Activated naive CD8-positive, alpha-beta T cell treated with anti-CD3 and anti-CD28 coated beads, Interleukin-2, amount 10 ng/mL, durations not matched to agents 7 days and 5 days (primary cell): ENCODE measurements around the gene STKLD1. TPM values are rescaled to one million over a fixed set of nuclear protein-coding genes. Genes with fewer than 3 reads are reported as not detected.
"Not testable (repeated sequence)": the region's sequence is repeated elsewhere in the genome, so short reads cannot be mapped to it uniquely, and the experiment has no call there.

Experiments
- ATAC-seq: fragments of 150-1000 bp; cut with Tn5 transposase; one replicate; pipeline ENCODE4 v1.10.0; 2021; ENCODE audit warnings: low read depth, moderate library complexity
- POLR2A ChIA-PET: fragments of 350-600 bp; sonication (Branson Sonifier 250); formaldehyde crosslinking; loops from one replicate; lab custom pipeline; 2021; ENCODE audit warnings: antibody characterized with exemption; lab: Charles Lee
- DNase-seq: peaks from one replicate; pipeline ENCODE4 v3.0.0; 2021
- H3K27ac Mint-ChIP-seq: one replicate; pipeline ENCODE4 v1.8.0; 2022; ENCODE audit warnings: mild to moderate bottlenecking, mixed read lengths
- H3K27me3 Mint-ChIP-seq: one replicate; pipeline ENCODE4 v1.8.0; 2022; ENCODE audit warnings: mild to moderate bottlenecking, moderate library complexity, mixed read lengths
- H3K36me3 Mint-ChIP-seq: one replicate; pipeline ENCODE4 v1.8.0; 2021; ENCODE audit warnings: mild to moderate bottlenecking, mixed read lengths
- H3K4me1 Mint-ChIP-seq: one replicate; pipeline ENCODE4 v1.8.0; 2021; ENCODE audit warnings: mixed read lengths
- H3K4me3 Mint-ChIP-seq: one replicate; pipeline ENCODE4 v1.8.0; 2022; ENCODE audit warnings: mild to moderate bottlenecking, moderate library complexity, mixed read lengths
- H3K9me3 Mint-ChIP-seq: one replicate; pipeline ENCODE4 v1.8.0; 2021; ENCODE audit warnings: mixed read lengths
- total RNA-seq, 2 experiments: library from RNA; stranded (reverse); gene quantifications; one replicate each; pipeline ENCODE4 v1.2.3, GENCODE V29; 2021

STKLD1 gene
- total RNA-seq, 2 experiments from 2014 or later: 0.17 to 0.91 TPM

DNA sequence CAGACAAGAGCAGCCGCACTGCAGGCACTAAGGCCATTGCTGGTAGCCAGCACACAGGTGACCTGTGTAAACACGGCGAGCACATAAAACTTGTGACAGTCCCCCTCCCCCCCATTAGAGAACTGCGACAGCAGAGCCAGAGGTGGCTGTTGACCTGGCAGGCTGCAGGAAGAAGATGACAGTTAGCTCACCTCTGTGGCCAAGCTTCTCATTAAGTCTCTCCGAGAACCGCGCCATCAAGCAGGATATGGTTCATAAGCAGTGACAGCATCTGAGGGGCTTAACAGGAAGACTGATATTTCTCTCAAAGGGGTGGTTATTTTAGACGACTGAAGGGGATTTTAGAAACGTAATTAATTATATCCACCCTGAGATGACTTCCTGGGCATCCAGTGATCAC, 5.5 kb upstream of the STKLD1 start:
- H3K27me3 Mint-ChIP-seq: no peaks in the 10 kb centered on the region
- H3K4me3 Mint-ChIP-seq: peak overlapping the region; percentile 82
- H3K36me3 Mint-ChIP-seq: peaks cover 42% of the 10 kb centered on the region
- peak; percentile 56 for DNase-seq
- peak overlapping the region; percentile 93 for H3K27ac Mint-ChIP-seq
- H3K9me3 Mint-ChIP-seq: no peaks in the 10 kb centered on the region
- H3K4me1 Mint-ChIP-seq: peaks cover 55% of the 10 kb centered on the region
- ATAC-seq: peak; percentile 73
- POLR2A ChIA-PET: interaction anchor here (0.6 to 7.1 kb wide), 10 partner anchors 8 to 340 kb away, joined by 3 to 162 read pairs (median 6); partner anchors contain the start of genes CACFD1, GTF3C5, MED22 and REXO4

DNA sequence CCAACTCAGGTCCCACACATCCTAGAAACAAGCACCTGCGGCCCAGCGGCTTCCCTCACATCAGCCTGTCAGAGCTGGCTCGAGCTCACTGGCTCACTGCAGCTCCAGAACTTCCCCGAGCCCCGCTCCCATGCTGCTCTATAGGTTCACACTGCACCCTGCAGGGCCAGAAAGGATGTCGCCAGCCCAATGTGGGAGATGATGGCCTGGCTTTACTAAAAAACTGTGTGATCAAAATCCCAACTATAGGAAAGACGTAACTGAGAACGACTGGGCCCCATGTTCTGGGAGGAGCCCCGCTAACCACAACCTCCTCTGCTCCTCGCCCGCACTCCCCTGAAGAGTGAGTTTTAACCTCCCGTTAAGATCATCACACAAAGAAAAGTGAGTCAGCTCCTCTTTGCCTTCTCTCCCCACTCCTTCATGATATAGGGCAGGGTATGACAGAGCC, 4.9 kb upstream of the STKLD1 start:
- Mint-ChIP-seq H3K27ac (peak overlapping the region; percentile 93), H3K9me3 (no peaks in the 10 kb centered on the region), H3K27me3 (no peaks in the 10 kb centered on the region), H3K4me1 (peaks cover 55% of the 10 kb centered on the region), H3K4me3 (peak overlapping the region; percentile 82), H3K36me3 (peaks cover 36% of the 10 kb centered on the region)
- ATAC-seq: peak; percentile 43
- POLR2A ChIA-PET: interaction anchor here (0.6 to 7.1 kb wide), 10 partner anchors 9 to 341 kb away, joined by 3 to 162 read pairs (median 6); partner anchors contain the start of genes CACFD1, GTF3C5, MED22 and REXO4
- peak; percentile 70 for DNase-seq

DNA sequence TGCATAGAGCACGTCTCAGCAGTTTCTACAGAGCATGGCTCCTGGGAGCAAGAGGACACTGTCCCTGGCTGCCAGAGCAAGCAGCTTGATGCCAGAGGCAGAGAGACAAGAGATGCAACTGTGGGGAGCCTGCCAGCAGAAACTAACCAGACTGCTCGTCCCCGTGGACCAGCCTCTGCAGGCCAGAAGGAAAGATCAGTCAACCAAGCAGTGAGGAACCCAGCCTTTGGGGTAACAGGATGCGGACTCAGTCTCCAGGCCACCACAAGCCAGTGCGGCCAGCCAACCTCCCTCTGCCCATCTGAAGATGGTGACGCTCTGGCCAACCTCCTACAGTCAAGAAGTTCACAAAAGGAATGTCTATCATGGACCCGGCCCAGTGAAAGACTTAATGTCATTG, 4.0 kb upstream of the STKLD1 start:
- peak overlapping the region; percentile 82 for H3K4me3 Mint-ChIP-seq
- no peaks in the 10 kb centered on the region for H3K9me3 Mint-ChIP-seq
- no peak for ATAC-seq
- H3K27ac Mint-ChIP-seq: peak overlapping the region; percentile 93
- no peaks in the 10 kb centered on the region for H3K27me3 Mint-ChIP-seq
- POLR2A ChIA-PET: interaction anchor here (0.6 to 7.1 kb wide), 3 partner anchors 15 to 36 kb away, joined by 3 to 162 read pairs (median 147); partner anchors contain the start of genes MED22, RPL7A, SURF1 and SURF2
- peaks cover 36% of the 10 kb centered on the region for H3K36me3 Mint-ChIP-seq
- peaks cover 57% of the 10 kb centered on the region for H3K4me1 Mint-ChIP-seq
- DNase-seq: no peak

DNA sequence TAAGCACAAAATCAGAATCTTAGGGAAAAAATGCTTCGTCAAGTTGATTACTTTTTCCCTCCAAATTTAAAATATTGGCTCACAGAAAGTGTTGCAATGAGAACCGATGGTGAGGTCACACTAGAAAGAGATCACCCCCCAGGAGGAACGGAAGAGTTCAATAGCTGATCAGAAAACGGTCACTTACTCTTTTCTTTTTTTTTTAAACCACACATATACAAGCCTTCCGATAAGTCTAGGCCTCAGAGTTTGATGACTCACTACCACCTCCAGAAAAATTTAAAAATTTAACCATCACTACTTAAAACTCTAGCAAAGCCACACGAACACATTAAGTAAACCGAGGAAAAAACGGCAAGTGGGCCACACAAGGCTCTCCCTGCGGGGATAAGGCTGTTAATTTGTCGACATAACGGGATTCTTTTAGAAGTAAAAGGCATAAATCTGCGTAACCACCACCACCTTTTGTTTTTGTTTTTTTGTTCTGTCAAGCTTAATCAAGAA, 1.5 kb upstream of the STKLD1 start:
- no peak for DNase-seq
- Mint-ChIP-seq H3K27ac (peak overlapping the region; percentile 99), H3K36me3 (peaks cover 24% of the 10 kb centered on the region), H3K4me1 (peaks cover 54% of the 10 kb centered on the region), H3K9me3 (no peaks in the 10 kb centered on the region), H3K4me3 (peak overlapping the region; percentile 95), H3K27me3 (peaks cover 3% of the 10 kb centered on the region)
- peak; percentile 16 for ATAC-seq
- POLR2A ChIA-PET: interaction anchor here (0.7 to 7.1 kb wide), 11 partner anchors 10 to 111 kb away, joined by 3 to 162 read pairs (median 7); partner anchors contain the start of genes MED22, REXO4, RPL7A and SURF1

DNA sequence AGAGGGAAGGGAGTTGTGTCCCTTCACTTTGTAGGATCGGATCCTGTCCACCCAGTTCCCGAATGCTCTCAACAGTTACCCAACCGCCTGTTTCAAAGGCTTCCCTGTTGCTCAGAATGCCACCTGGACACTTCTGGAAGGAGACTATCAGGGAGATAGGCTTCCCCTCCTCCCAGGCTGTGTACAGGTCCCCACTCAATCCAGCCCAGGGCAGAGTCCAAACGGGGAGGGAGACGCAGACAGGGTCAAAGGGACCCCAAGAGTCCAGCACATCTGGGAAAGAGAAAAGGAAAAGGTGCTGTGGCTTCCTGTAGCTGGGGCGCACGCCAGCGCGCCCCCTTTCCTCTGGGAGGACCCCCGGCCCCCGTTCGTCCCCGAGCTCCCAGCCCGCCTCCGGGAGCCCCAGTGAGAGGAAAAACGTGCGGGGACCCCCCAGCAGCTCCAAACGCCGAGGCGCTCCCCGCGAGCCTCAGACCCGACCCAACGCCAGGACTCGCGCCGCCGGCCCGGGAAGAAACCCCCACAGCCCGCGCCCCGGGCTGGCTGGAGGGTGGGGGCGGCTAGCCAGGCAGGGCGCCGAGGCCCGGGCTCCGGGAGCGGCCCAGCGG, 946 bp upstream of the STKLD1 start:
- POLR2A ChIA-PET: interaction anchor here (0.9 to 7.1 kb wide), 9 partner anchors 11 to 42 kb away, joined by 3 to 162 read pairs (median 7); partner anchors contain the start of genes MED22, REXO4, RPL7A and SURF1
- peaks cover 20% of the 10 kb centered on the region for H3K36me3 Mint-ChIP-seq
- H3K27me3 Mint-ChIP-seq: peaks cover 3% of the 10 kb centered on the region
- peaks cover 49% of the 10 kb centered on the region for H3K4me1 Mint-ChIP-seq
- H3K9me3 Mint-ChIP-seq: no peaks in the 10 kb centered on the region
- ATAC-seq: peak; percentile 3
- DNase-seq: no peak
- H3K27ac Mint-ChIP-seq: peak overlapping the region; percentile 99
- H3K4me3 Mint-ChIP-seq: peak overlapping the region; percentile 95

DNA sequence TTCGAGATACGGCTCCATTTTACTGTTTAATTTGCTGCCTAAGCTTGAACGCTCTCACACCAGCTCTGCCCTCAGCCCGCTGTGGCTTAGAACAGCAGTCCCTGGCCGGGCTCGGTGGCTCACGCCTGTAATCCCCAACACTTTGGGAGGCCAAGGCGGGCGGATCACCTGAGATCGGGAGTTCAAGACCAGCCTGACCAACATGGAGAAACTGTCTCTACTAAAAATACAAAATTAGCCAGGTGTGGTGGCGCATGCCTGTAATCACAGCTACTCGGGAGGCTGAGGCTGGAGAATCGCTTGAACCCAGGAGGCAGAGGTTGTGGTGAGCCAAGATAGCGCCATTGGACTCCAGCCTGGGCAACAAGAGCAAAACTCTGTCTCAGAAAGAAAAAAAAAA, 1.1 kb downstream of the STKLD1 start:
- Mint-ChIP-seq H3K4me1 (peaks cover 31% of the 10 kb centered on the region), H3K36me3 (peaks cover 14% of the 10 kb centered on the region), H3K4me3 (peak overlapping the region; percentile 61)
- H3K27ac Mint-ChIP-seq, DNase-seq, H3K9me3 Mint-ChIP-seq, H3K27me3 Mint-ChIP-seq, ATAC-seq: not testable (repeated sequence)
- POLR2A ChIA-PET: interaction anchor here (1.2 to 1.4 kb wide), 4 partner anchors 21 to 42 kb away, joined by 3 to 10 read pairs (median 6); partner anchors contain the start of genes MED22, RPL7A, SURF1 and SURF2

DNA sequence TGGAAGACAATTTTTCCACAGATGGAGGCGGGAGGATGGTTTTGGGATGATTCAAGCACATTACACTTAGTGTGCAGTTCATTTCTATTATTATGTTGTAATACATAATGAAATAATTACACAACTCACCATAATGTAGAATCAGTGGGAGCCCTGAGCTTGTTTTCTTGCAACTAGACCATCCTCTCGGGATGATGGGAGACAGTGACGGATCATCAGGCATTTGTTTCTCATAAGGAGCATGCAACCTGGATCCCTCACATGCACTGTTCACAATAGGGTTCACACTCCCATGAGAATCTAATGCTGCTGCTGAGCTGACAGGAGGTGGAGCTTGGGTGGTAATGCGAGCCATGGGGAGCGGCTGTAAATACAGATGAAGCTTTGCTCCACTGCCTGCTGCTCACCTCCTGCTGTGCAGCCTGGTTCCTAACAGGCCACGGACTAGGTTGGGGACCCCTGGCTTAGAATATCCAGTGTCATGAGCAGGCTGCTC, 1.6 kb downstream of the STKLD1 start:
- Mint-ChIP-seq H3K9me3 (no peaks in the 10 kb centered on the region), H3K36me3 (peaks cover 10% of the 10 kb centered on the region), H3K27me3 (peaks cover 3% of the 10 kb centered on the region), H3K4me3 (no peak overlapping the region), H3K4me1 (peaks cover 26% of the 10 kb centered on the region), H3K27ac (no peak overlapping the region)
- POLR2A ChIA-PET: no interaction called here
- DNase-seq (no peak), ATAC-seq (no peak)

DNA sequence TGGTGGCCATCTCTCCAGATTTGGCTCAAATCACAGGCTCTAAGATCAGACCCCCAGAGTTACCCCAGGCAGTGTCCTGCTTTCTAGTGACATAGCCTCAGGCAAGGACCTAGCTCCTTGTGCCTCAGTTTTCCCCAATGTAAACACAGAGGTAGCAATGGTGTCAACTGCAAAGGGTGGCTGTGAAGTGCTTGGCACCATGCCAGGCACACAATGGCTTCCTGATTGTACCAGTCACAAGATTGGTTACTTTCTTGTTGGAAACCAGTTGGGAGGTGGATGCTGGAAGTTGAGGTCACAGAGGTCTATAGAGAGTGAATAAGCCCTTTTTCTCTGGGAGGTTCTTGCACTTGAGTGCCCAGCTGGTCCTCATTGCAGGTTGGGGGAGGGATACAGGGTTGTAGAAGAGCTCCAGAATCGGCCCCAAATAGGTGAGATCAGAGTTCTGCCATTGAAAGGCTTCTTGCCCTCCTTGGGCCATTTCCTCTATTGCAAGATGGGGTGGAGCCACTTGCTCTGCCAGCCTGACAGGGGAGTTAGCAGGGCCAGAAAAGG, 2.3 kb downstream of the STKLD1 start:
- Mint-ChIP-seq H3K4me3 (no peak overlapping the region), H3K9me3 (no peaks in the 10 kb centered on the region), H3K27me3 (peaks cover 3% of the 10 kb centered on the region), H3K36me3 (peaks cover 6% of the 10 kb centered on the region), H3K27ac (no peak overlapping the region), H3K4me1 (peaks cover 20% of the 10 kb centered on the region)
- no peak for DNase-seq
- ATAC-seq: no peak
- POLR2A ChIA-PET: interaction anchor here (0.7 to 1.4 kb wide), 2 partner anchors 11 to 22 kb away, joined by 3 to 4 read pairs; partner anchors contain the start of genes SURF1 and SURF2

DNA sequence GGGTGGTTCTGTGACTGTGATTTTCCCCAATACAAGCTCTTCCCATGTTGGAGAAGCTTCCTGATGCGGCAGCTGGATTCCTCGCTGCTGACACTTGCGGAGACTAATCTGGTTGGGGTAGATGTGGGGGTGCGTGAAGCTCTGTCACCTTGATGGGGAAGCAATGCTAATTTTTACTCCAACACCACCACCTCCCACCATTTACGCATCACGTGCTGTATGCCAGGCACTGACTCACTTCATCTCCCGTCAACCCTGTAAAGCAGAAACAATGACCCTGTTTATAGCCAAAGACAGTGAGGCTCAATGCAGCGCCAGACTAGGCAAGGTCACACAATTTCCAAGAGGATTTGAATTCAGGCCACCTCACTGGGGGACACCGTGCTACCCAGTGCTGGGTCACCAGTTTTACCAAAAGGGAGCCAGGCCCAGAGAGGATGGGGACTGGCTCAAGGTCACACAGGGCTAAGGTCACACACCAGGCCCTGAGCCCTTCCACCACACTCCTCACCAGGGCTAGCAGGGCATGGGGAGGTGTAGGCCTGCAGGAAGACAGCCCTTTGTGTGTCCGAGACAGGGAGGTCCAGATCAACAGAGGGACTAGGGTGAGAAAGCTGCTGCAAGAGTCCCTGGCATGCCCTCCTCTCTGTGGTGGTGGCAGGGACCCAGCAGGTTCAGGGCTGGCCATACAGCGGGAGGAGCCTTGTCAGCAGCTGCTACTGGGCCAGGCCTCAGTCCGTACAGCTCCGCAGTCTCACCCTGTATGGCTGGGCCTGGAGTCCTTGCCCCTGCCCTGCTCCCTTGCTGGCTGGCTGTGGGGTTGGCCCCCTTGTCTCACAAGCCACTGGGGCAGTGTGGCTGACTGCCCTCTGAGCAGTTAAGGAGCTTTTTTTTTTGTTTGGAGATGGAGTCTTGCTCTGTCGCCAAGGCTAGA, 3.3 kb downstream of the STKLD1 start:
- Mint-ChIP-seq H3K27ac (no peak overlapping the region), H3K4me1 (peaks cover 16% of the 10 kb centered on the region), H3K36me3 (peaks cover 6% of the 10 kb centered on the region), H3K4me3 (no peak overlapping the region), H3K27me3 (peaks cover 3% of the 10 kb centered on the region), H3K9me3 (no peaks in the 10 kb centered on the region)
- POLR2A ChIA-PET: interaction anchor here (0.7 to 1.4 kb wide), 2 partner anchors 10 to 23 kb away, joined by 3 to 4 read pairs; partner anchors contain the start of genes SURF1 and SURF2
- no peak for ATAC-seq
- no peak for DNase-seq

DNA sequence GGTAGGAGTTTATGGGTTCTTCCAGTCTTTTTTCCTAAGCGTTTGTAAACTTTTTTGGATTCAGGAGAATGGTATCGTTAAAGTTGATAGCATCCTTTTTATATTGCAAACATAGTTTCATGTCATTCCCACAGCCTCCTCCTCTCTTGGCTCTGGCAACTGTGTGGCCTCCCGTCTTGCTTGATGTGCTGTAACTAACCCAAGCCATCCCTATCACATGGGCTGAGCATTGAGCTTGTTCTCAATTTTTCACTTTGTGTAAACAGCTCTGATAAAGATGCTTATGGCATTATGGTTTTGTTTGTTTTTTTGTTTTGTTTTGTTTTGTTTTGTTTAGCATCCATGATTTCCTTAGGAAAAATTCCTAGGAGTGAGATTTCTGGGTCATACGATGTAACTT, 4.6 kb downstream of the STKLD1 start:
- H3K4me1 Mint-ChIP-seq: peaks cover 14% of the 10 kb centered on the region
- no peaks in the 10 kb centered on the region for H3K36me3 Mint-ChIP-seq
- H3K9me3 Mint-ChIP-seq: no peaks in the 10 kb centered on the region
- POLR2A ChIA-PET: interaction anchor here (0.7 kb wide), 1 partner anchor 681 kb away, joined by 4 read pairs; no protein-coding TSS in a partner anchor
- H3K27ac Mint-ChIP-seq: no peak overlapping the region
- H3K27me3 Mint-ChIP-seq: peaks cover 3% of the 10 kb centered on the region
- no peak overlapping the region for H3K4me3 Mint-ChIP-seq
- no peak for DNase-seq
- ATAC-seq: no peak

DNA sequence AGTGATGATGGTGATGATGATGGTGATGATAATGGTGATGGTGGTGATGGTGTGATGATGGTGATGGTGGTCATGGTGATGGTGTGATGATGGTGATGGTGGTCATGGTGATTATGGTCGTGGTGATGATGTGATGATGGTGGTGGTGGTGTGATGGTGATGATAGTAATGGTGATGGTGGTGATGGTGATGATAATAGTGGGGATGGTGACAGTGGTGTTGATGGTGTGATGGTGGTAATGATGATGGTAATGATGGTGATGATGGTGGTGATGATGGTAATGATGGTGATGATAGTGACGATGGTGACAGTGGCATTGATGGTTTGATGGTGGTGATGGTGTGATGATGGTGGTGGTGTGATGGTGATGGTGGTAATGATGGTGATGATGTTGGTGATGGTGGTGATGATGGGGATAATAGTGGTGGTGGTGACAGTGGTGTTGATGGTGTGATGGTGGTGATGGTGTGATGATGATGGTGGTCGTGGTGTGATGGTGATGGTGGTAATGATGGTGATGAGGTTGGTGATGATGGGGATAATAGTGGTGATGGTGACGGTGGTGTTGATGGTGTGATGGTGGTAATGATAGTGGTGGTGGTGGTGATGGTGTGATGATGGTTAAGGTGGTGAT, 6.5 kb downstream of the STKLD1 start:
- Mint-ChIP-seq H3K9me3 (no peaks in the 10 kb centered on the region), H3K27me3 (no peaks in the 10 kb centered on the region), H3K4me3 (no peak overlapping the region), H3K4me1 (peaks cover 10% of the 10 kb centered on the region), H3K27ac (no peak overlapping the region), H3K36me3 (no peaks in the 10 kb centered on the region)
- DNase-seq: no peak
- POLR2A ChIA-PET: no interaction called here
- ATAC-seq: no peak

DNA sequence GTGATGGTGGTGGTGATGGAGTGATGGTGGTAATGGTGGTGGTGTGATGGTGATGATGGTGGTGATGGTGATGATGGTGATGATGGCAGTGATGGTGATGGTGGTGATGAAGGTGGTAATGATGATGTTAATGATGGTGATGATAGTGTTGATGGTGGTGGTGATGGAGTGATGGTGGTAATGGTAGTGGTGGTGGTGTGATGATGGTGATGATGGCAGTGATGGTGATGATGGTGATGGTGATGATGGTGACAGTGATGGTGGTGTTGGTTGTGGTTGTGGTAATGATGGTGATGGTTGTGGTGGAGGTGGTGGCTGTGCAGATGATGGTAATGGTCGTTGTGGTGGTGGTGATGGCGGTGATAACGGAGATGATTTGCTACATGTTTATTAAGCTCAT, 7.3 kb downstream of the STKLD1 start:
- DNase-seq: no peak
- Mint-ChIP-seq H3K27me3 (no peaks in the 10 kb centered on the region), H3K27ac (no peak overlapping the region), H3K4me1 (peaks cover 6% of the 10 kb centered on the region), H3K9me3 (no peaks in the 10 kb centered on the region), H3K4me3 (no peak overlapping the region), H3K36me3 (no peaks in the 10 kb centered on the region)
- POLR2A ChIA-PET: no interaction called here
- no peak for ATAC-seq
